A673 (cell line): ENCODE data around the gene ANKLE2. TPM values are rescaled to one million over a fixed set of nuclear protein-coding genes. Genes with fewer than 3 reads are reported as not detected.

Experiments used
- BruUV-seq: library from RNA; stranded (reverse); fragments of 400-500 nt; replicated peaks from 2 replicates; lab custom pipeline; 2021; lab: Mats Ljungman, UMichigan
- CTCF ChIA-PET: fragments of 300-600 bp; sonication (Branson Sonifier 250); formaldehyde crosslinking; loops from one replicate; lab custom pipeline; 2022; ENCODE audit warnings: antibody characterized with exemption; lab: Charles Lee
- POLR2A ChIA-PET: fragments of 300-600 bp; sonication (Branson Sonifier 250); formaldehyde crosslinking; loops from one replicate; lab custom pipeline; 2022; ENCODE audit warnings: antibody characterized with exemption; ENCODE audit not compliant: low non-redundant PET; lab: Charles Lee
- DNase-seq: peaks from one replicate; pipeline ENCODE4 v3.0.0-alpha.2; 2015; ENCODE audit warnings: low spot score
- H3K27ac ChIP-seq: fragments of 200-600 bp; sonication (generic); 2 replicates; pipeline ENCODE4 v1.5.1; 2016; ENCODE audit warnings: mixed run types, low read depth, mild to moderate bottlenecking, mixed read lengths, antibody characterized with exemption, low read length; ENCODE audit not compliant: poor library complexity, severe bottlenecking
- H3K27me3 ChIP-seq: fragments of 200-600 bp; sonication (generic); replicated peaks from 2 replicates; pipeline ENCODE4 v1.6.1; 2017; ENCODE audit warnings: mixed run types, low read depth, mild to moderate bottlenecking, mixed read lengths, antibody characterized with exemption, low read length; ENCODE audit not compliant: insufficient read depth, poor library complexity
- H3K36me3 ChIP-seq: fragments of 200-600 bp; sonication (generic); 2 replicates; pipeline ENCODE4 v1.6.1; 2016; ENCODE audit warnings: mixed run types, mild to moderate bottlenecking, mixed read lengths, antibody characterized with exemption, low read length; ENCODE audit not compliant: insufficient read depth, poor library complexity, severe bottlenecking
- H3K4me1 ChIP-seq: fragments of 200-600 bp; sonication (generic); 2 replicates; pipeline ENCODE4 v1.6.1; 2017; ENCODE audit warnings: mixed run types, mild to moderate bottlenecking, mixed read lengths, antibody characterized with exemption, low read length; ENCODE audit not compliant: insufficient read depth, poor library complexity, severe bottlenecking
- H3K4me3 ChIP-seq: fragments of 200-600 bp; sonication (generic); 2 replicates; pipeline ENCODE4 v1.5.1; 2016; ENCODE audit warnings: low read depth, mixed run types, mild to moderate bottlenecking, mixed read lengths, low read length; ENCODE audit not compliant: poor library complexity, severe bottlenecking
- H3K9me3 ChIP-seq: fragments of 200-600 bp; sonication (generic); 2 replicates; pipeline ENCODE4 v1.6.1; 2016; ENCODE audit warnings: mixed run types, low read depth, mild to moderate bottlenecking, mixed read lengths, antibody characterized with exemption, low read length; ENCODE audit not compliant: poor library complexity, severe bottlenecking
- EZH2 ChIP-seq: fragments of 200-600 bp; sonication (generic); IDR thresholded peaks from 2 replicates; pipeline ENCODE4 v1.6.1; 2017; ENCODE audit warnings: borderline replicate concordance, low read depth, mild to moderate bottlenecking, mixed read lengths, antibody characterized with exemption, low read length; ENCODE audit not compliant: poor library complexity, severe bottlenecking
- intact Hi-C: fragments of 100-400 bp; cut with micrococcal nuclease; formaldehyde crosslinking; loops from one replicate; pipeline ENCODE4 v1.10.0; 2022; ENCODE audit not compliant: unreplicated experiment
- total RNA-seq: library from RNA; stranded (reverse); gene quantifications from 2 replicates; pipeline ENCODE4 v1.2.3, GENCODE V29; 2021
- TF ChIP-seq, protein P1 (sequence below): fragments of 300-800, 200-600 bp; sonication (generic); conservative IDR thresholded peaks from 2 replicates; pipeline ENCODE4 v1.5.1; 2017; ENCODE audit warnings: low read depth, mild to moderate bottlenecking, antibody characterized with exemption, low read length, moderate library complexity, mixed read lengths

The ANKLE2 gene
- total RNA-seq, 1 experiment from 2014 or later: 107 TPM

DNA sequence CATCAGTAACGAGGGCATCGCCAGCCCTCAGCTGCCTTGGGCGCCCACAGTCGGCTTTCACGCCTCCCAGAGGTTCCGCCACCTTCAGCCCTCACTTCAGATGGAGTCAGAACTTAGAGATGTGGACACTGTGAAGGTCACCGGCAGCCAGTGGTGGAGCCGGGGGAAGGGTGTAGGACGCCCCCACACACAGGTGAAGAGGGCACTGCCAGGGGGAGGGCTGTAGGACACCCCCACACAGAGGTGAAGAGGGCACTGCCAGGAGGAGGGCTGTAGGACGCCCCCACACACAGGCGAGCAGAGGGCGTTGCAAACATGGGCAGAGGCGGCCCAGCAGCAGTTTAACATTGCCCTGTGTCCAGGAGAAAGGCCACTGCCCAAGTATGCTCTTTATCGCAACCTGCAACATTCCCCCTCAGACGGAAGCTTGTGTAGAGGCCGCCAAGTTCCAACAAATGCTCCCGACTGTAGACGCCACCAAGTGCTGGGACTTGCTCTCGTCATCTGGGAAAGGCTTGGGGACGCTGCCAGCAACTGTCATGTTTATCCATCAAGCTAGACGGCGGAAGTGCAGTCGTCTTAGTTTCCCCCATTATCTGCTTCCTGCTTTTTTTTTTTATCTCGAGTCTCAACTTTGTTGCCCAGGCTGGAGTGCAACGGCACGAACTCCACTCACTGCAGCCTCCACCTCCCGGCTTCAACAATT is 4.9 kb upstream of the ANKLE2 start:
- Histone ChIP-seq H3K27me3 (no peaks in the 10 kb centered on the region), H3K9me3 (no peaks in the 10 kb centered on the region), H3K27ac (peak overlapping the region; percentile 51), H3K4me3 (no peak overlapping the region), H3K36me3 (peaks cover 7% of the 10 kb centered on the region), H3K4me1 (peaks cover 8% of the 10 kb centered on the region)
- ChIA-PET POLR2A (no interaction called here), CTCF (interaction anchor here (0.6 to 0.7 kb wide), 2 partner anchors 12 to 91 kb away, joined by 3 to 4 read pairs; no protein-coding TSS in a partner anchor)
- peak; percentile 85 for DNase-seq
- no TSS peak for BruUV-seq
- no peak for TF ChIP-seq EZH2
- TF ChIP-seq, protein P1, sequence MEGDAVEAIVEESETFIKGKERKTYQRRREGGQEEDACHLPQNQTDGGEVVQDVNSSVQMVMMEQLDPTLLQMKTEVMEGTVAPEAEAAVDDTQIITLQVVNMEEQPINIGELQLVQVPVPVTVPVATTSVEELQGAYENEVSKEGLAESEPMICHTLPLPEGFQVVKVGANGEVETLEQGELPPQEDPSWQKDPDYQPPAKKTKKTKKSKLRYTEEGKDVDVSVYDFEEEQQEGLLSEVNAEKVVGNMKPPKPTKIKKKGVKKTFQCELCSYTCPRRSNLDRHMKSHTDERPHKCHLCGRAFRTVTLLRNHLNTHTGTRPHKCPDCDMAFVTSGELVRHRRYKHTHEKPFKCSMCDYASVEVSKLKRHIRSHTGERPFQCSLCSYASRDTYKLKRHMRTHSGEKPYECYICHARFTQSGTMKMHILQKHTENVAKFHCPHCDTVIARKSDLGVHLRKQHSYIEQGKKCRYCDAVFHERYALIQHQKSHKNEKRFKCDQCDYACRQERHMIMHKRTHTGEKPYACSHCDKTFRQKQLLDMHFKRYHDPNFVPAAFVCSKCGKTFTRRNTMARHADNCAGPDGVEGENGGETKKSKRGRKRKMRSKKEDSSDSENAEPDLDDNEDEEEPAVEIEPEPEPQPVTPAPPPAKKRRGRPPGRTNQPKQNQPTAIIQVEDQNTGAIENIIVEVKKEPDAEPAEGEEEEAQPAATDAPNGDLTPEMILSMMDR: 0 out of 2 replicates have a peak, but pooled peaks have one; percentile 13
- intact Hi-C loops: no loop called here

DNA sequence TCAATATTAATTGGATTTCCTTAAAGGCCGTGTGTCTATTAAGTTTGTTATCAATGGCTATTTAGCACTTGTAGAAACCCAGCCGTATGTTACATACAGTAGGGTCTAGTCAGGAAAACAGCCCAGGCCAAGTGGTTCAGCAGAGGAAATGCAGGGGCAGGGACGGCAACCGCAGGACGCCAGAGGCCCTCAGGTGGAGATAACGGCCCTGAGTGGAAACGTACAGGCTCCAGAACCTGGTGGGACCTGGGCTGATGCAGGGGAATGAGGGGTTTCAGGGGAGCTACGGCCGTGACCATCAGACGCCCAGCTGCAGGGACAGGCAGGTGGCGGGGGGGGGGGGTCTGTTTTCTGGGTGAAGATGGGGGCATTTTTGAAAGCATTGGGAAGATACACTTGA is 3.7 kb upstream of the ANKLE2 start:
- no peak for TF ChIP-seq EZH2
- TF ChIP-seq, protein P1: no peak
- Histone ChIP-seq H3K9me3 (no peaks in the 10 kb centered on the region), H3K36me3 (no peaks in the 10 kb centered on the region), H3K4me3 (no peak overlapping the region), H3K27me3 (no peaks in the 10 kb centered on the region), H3K27ac (no peak overlapping the region), H3K4me1 (peaks cover 10% of the 10 kb centered on the region)
- CTCF ChIA-PET: no interaction called here
- POLR2A ChIA-PET: no interaction called here
- no peak for DNase-seq
- intact Hi-C loops: no loop called here
- BruUV-seq: no TSS peak

DNA sequence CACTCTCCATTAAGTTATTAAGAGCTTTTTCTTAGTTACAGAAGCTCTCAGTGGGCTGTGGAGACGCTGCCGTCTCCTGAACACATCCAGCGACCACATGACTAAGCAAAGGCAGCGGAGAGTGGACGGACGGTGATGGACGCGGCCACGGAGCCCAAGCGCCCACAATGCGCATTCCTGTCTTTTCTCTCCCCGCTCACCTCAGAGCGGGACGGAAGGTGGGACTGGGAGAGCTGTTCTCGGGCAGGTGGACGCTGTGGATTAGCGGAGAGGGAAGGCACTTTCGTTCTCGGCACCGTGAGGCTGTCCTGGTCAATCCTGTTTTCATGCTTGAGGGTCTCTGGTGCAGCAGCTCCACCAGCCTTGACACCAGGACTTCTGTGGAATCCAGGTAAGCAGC is 2.6 kb upstream of the ANKLE2 start:
- H3K27me3 ChIP-seq: no peaks in the 10 kb centered on the region
- DNase-seq: no peak
- ChIA-PET POLR2A (interaction anchor here (0.6 kb wide), 1 partner anchor 91 kb away, joined by 3 read pairs; no protein-coding TSS in a partner anchor), CTCF (no interaction called here)
- intact Hi-C loops: no loop called here
- no peaks in the 10 kb centered on the region for H3K9me3 ChIP-seq
- H3K4me3 ChIP-seq: no peak overlapping the region
- no peak overlapping the region for H3K27ac ChIP-seq
- H3K4me1 ChIP-seq: peaks cover 15% of the 10 kb centered on the region
- peaks cover under 1% of the 10 kb centered on the region for H3K36me3 ChIP-seq
- BruUV-seq: no TSS peak
- TF ChIP-seq EZH2: no peak
- TF ChIP-seq, protein P1: no peak
